ENCODE data around the gene FAM174C. TPM values are rescaled to one million over a fixed set of nuclear protein-coding genes. Genes with fewer than 3 reads are reported as not detected.

Gene FAM174C
- total and polyA plus RNA-seq, 2 of the 8 experiments (the other 6 are each of a cell fraction or from before 2014, with no cell fraction given), result 44.5 to 125 TPM

GRCh38 chr19:1274852-1275259 lies 474 bp upstream of the FAM174C start:
- Histone ChIP-seq H2AFZ (ENCODE audit: low read length) (no peak overlapping the region), H3K79me2 (ENCODE audit: control insufficient read depth in 1 of 2, insufficient read depth in 2 of 2, low read length in 2 of 2) (peaks cover 3 to 35% of the 10 kb centered on the region in 2 experiments), H3K9me3 (ENCODE audit: insufficient read depth in 2 of 2, low read depth in 1 of 2, low read length in 1 of 2) (no peaks in the 10 kb centered on the region), H3K23ac (ENCODE audit: insufficient read length) (no peak overlapping the region), H3K14ac (ENCODE audit: insufficient read length) (no peak overlapping the region), H3K4me3 (ENCODE audit: extremely low read depth in 1 of 4, insufficient read depth in 2 of 4, low read depth in 3 of 4, low read length in 4 of 4) (peak overlapping the region; percentile 77 to 82 (median 78)), H3K18ac (ENCODE audit: extremely low read depth, low read length) (no peak overlapping the region), H3K4ac (replicated peaks; ENCODE audit: insufficient read length, low read depth, low read length) (peak overlapping the region; percentile 51), H2BK12ac (ENCODE audit: low read depth, low read length) (no peak overlapping the region), H3K56ac (replicated peaks; ENCODE audit: insufficient read length, low read depth, low read length) (peak overlapping the region; percentile 67), H4K91ac (replicated peaks; ENCODE audit: insufficient read length, low read length) (no peak overlapping the region), H2AK5ac (ENCODE audit: low read depth, low read length) (no peak overlapping the region), H4K8ac (ENCODE audit: extremely low read depth, insufficient read depth, low read length) (peak overlapping the region; percentile 88), H4K5ac (ENCODE audit: insufficient read length, low read depth, low read length) (peak overlapping the region; percentile 44), H3K9ac (replicated peaks in 1 of 4; ENCODE audit: extremely low read depth in 1 of 4, low read depth in 3 of 4, low read length in 3 of 4) (peak overlapping the region in 3 of 4 experiments; percentile 54 to 99 (median 69); a peak in 6 of 7 replicates), H3K27me3 (replicated peaks in 1 of 4; ENCODE audit: control insufficient read depth in 3 of 4, extremely low read depth in 1 of 4, insufficient read depth in 3 of 4, low read length in 3 of 4) (no peaks in the 10 kb centered on the region), H3K4me1 (replicated peaks in 1 of 4; ENCODE audit: control insufficient read depth in 3 of 4, insufficient read depth in 4 of 4, low read length in 3 of 4) (peaks cover 4 to 23% (median 20%) of the 10 kb centered on the region in 4 experiments; a peak in 6 of 7 replicates), H3K79me1 (ENCODE audit: low read depth, low read length) (peaks cover 22% of the 10 kb centered on the region), H2BK120ac (replicated peaks; ENCODE audit: low read depth, low read length) (no peak overlapping the region), H2BK15ac (ENCODE audit: low read length) (no peak overlapping the region), H4K20me1 (replicated peaks in 1 of 2; ENCODE audit: control insufficient read depth in 1 of 2, insufficient read depth in 2 of 2, low read length in 2 of 2) (peaks cover 5 to 26% of the 10 kb centered on the region in 2 experiments), H3K23me2 (ENCODE audit: low read depth, low read length) (peaks cover 15% of the 10 kb centered on the region; the same call in 1 of the 2 replicates), H3K27ac (ENCODE audit: low read depth, low read length) (peak overlapping the region; percentile 75; the same call in 1 of the 2 replicates), H2BK20ac (ENCODE audit: low read length) (no peak overlapping the region), H2BK5ac (ENCODE audit: low read depth, low read length) (peak overlapping the region; percentile 60; the same call in 1 of the 2 replicates), H3K36me3 (ENCODE audit: control insufficient read depth in 2 of 4, insufficient read depth in 4 of 4, low read length in 3 of 4) (peaks cover 33 to 47% (median 43%) of the 10 kb centered on the region in 4 experiments), H3K4me2 (ENCODE audit: insufficient read depth in 1 of 2, low read depth in 2 of 2, low read length in 2 of 2) (peak overlapping the region; percentile 80 to 90)
- DNase-seq (ENCODE audit: low read depth in 1 of 2, low spot score in 2 of 2) (peak in 1 of 2 experiments; percentile 77), FAIRE-seq (no peak)
- ChIA-PET POLR2A (ENCODE audit: partially characterized antibody) (interaction anchor here (0.6 to 11.4 kb wide), 36 partner anchors 9 to 277 kb away, joined by 3 to 331 read pairs (median 4); partner anchors contain the start of genes CIRBP and NDUFS7), CTCF (ENCODE audit: partially characterized antibody) (interaction anchor here (0.8 to 3.1 kb wide), 3 partner anchors 14 to 30 kb away, joined by 4 to 29 read pairs (median 9); no protein-coding TSS in a partner anchor)
- 48% methylated on average over 31 of the region's 44 CpGs; no CpG with 5 or more reads in 1 of the 2 experiments for WGBS, 2 experiments (ENCODE audit: extremely low coverage in 1 of 2, insufficient coverage in 1 of 2, insufficient read length in 1 of 2, insufficient replicate concordance in 2 of 2, low coverage in 1 of 2, low lambda C conversion rate in 2 of 2, missing lambda C conversion rate in 1 of 2)
- TF ChIP-seq SP4 (IDR thresholded peaks at IDR 0.05; ENCODE audit: low read length), result no peak
- 0 out of 2 replicates have a peak, but pooled peaks have one; percentile 29 for TF ChIP-seq BACH1 (IDR thresholded peaks at IDR 0.05; ENCODE audit: low read length)
- no peak; the same call in 1 of the 2 replicates for TF ChIP-seq ATF2 (IDR thresholded peaks at IDR 0.05; ENCODE audit: low read length)

Data from H1 (cell line).